HepG2 (cell line): ENCODE measurements around the gene FBLN7.

Source experiments
- ATF3 ChIP-seq: sonication (generic); formaldehyde crosslinking; IDR thresholded peaks from 2 replicates; pipeline ENCODE4 v1.4.0; 2020; ENCODE audit warnings: missing genetic modification reagents
- CC2D1A ChIP-seq: sonication (generic); formaldehyde crosslinking; IDR thresholded peaks from 2 replicates; pipeline ENCODE4 v1.8.1; 2023; ENCODE audit warnings: mild to moderate bottlenecking, missing genetic modification reagents
- CCDC6 ChIP-seq: sonication (generic); formaldehyde crosslinking; IDR thresholded peaks from 2 replicates; pipeline ENCODE4 v1.8.1; 2022; ENCODE audit warnings: mild to moderate bottlenecking, missing genetic modification reagents, moderate library complexity
- CREB3 ChIP-seq: sonication (generic); formaldehyde crosslinking; IDR thresholded peaks from 2 replicates; pipeline ENCODE4 v1.5.0; 2020; ENCODE audit warnings: missing genetic modification reagents
- EZH2 ChIP-seq: conservative IDR thresholded peaks from 2 replicates; pipeline ENCODE4 v1.6.1; 2012; ENCODE audit warnings: mild to moderate bottlenecking, low read depth, low read length, moderate library complexity
- GPBP1L1 ChIP-seq: sonication (generic); formaldehyde crosslinking; IDR thresholded peaks from 2 replicates; pipeline ENCODE4 v1.5.0; 2020; ENCODE audit warnings: mild to moderate bottlenecking, missing genetic modification reagents
- MTA3 ChIP-seq: sonication (generic); formaldehyde crosslinking; IDR thresholded peaks from 2 replicates; pipeline ENCODE4 v1.4.0; 2020; ENCODE audit warnings: missing genetic modification reagents
- POLR2A ChIP-seq, 2 experiments: IDR thresholded peaks; 2 replicates each; pipeline ENCODE4 v1.6.1; 2011; ENCODE audit warnings: low read depth in 2 of 2, low read length in 2 of 2, mild to moderate bottlenecking in 1 of 2, moderate library complexity in 1 of 2; ENCODE audit not compliant: insufficient read depth in 1 of 2
- RNF219 ChIP-seq: sonication (generic); formaldehyde crosslinking; IDR thresholded peaks from 2 replicates; pipeline ENCODE4 v1.5.0; 2020; ENCODE audit warnings: mild to moderate bottlenecking, missing genetic modification reagents
- RXRA ChIP-seq: sonication (generic); formaldehyde crosslinking; IDR thresholded peaks from 2 replicates; pipeline ENCODE4 v1.5.1; 2020; ENCODE audit warnings: missing genetic modification reagents
- SIN3A ChIP-seq: IDR thresholded peaks from 2 replicates; pipeline ENCODE4 v1.6.1; 2011; ENCODE audit warnings: low read depth, mild to moderate bottlenecking, control low read depth, low read length, borderline replicate concordance
- TCF12 ChIP-seq, 2 experiments: fragments of 450-650 bp in 1 of 2; sonication (generic) in 1 of 2; formaldehyde crosslinking in 1 of 2; IDR thresholded peaks; 2 replicates each; pipeline versions ENCODE4 v1.6.1 to v1.8.0; 2017 to 2022; ENCODE audit warnings: antibody characterized with exemption in 1 of 2, mild to moderate bottlenecking in 1 of 2, missing genetic modification reagents in 1 of 2, moderate library complexity in 1 of 2

GRCh38 chr2:112194028-112194427 lies 55.8 kb downstream of the FBLN7 start:
- no peak for TF ChIP-seq ATF3 (CRISPR knock-in tag)
- no peak for TF ChIP-seq GPBP1L1 (CRISPR knock-in tag)
- no peak for TF ChIP-seq POLR2A (IDR thresholded peaks at IDR 0.05; ENCODE audit: insufficient read depth in 1 of 2, low read depth in 2 of 2, low read length in 2 of 2)
- no peak for TF ChIP-seq RNF219 (CRISPR knock-in tag)
- TF ChIP-seq TCF12 (IDR thresholded peaks at IDR 0.05) = no peak
- TF ChIP-seq TCF12 (CRISPR knock-in tag; IDR thresholded peaks at IDR 0.05) = no peak
- TF ChIP-seq SIN3A = no peak
- no peak for TF ChIP-seq CCDC6
- TF ChIP-seq EZH2 = no peak
- TF ChIP-seq CC2D1A (CRISPR knock-in tag) = no peak
- no peak for TF ChIP-seq MTA3 (CRISPR knock-in tag)
- no peak for TF ChIP-seq RXRA (CRISPR knock-in tag)
- no peak for TF ChIP-seq CREB3 (CRISPR knock-in tag)
